K562 (cell line): ENCODE results near the gene ZNRF1. TPM values are rescaled to one million over a fixed set of nuclear protein-coding genes. Genes with fewer than 3 reads are reported as not detected.

Experiments used
- ATAC-seq: fragments of 200-7000 bp; cut with Tn5 transposase; 3 replicates; pipeline ENCODE4 v1.9.1; 2020; ENCODE audit warnings: moderate library complexity
- BruUV-seq: library from RNA; stranded (reverse); fragments of 400-500 nt; replicated peaks from 2 replicates; lab custom pipeline; 2021; lab: Mats Ljungman, UMichigan
- CTCF ChIA-PET: fragments of 300-600 bp; formaldehyde crosslinking; extraction: SDS; loops from one replicate; lab custom pipeline; 2021; ENCODE audit warnings: low intra/inter-chr PET ratio; lab: Yijun Ruan, JAX
- POLR2A ChIA-PET: fragments of 300-600, 350-650 bp; sonication (Branson Sonifier 250); formaldehyde crosslinking; extraction: SDS; loops from one replicate; lab custom pipeline; 2021; ENCODE audit warnings: antibody characterized with exemption, inconsistent platforms; lab: Yijun Ruan, JAX
- DNase-seq, 4 experiments: peaks; one replicate each; pipeline versions ENCODE4 v3.0.0 to v3.0.0-alpha.2; 2011 to 2018; ENCODE audit warnings: low spot score in 3 of 4, mixed read lengths in 3 of 4; ENCODE audit errors: extremely low read depth in 1 of 4
- FAIRE-seq: peaks from 2 replicates; lab custom pipeline; 2011; peaks lifted over from hg19 to GRCh38; lab: Jason Lieb, UNC
- H2AFZ ChIP-seq: 2 replicates; pipeline ENCODE4 v1.6.0; 2011; ENCODE audit warnings: low read depth, low read length, control low read depth, inconsistent platforms
- H3K27ac ChIP-seq: fragments of 200-600 bp; 3 replicates; pipeline ENCODE4 v1.8.0; 2011; ENCODE audit warnings: low read depth, mild to moderate bottlenecking, control low read depth, inconsistent platforms, low read length, moderate library complexity, mixed read lengths; ENCODE audit errors: extremely low read depth
- H3K27me3 ChIP-seq, 2 experiments: fragments of 300-600 bp in 1 of 2; 2 replicates in 1 of 2; 3 replicates in 1 of 2; pipeline versions ENCODE4 v1.6.0 to v1.8.0; 2011; ENCODE audit warnings: inconsistent platforms in 2 of 2, low read length in 2 of 2, mild to moderate bottlenecking in 1 of 2, mixed read lengths in 1 of 2, moderate library complexity in 1 of 2; ENCODE audit not compliant: control insufficient read depth in 2 of 2, insufficient read depth in 2 of 2
- H3K36me3 ChIP-seq: fragments of 300-600 bp; 3 replicates; pipeline ENCODE4 v1.8.0; 2011; ENCODE audit warnings: mild to moderate bottlenecking, low read length, inconsistent platforms; ENCODE audit not compliant: control insufficient read depth, insufficient read depth
- H3K4me1 ChIP-seq, 2 experiments: fragments of 200-600 bp in 1 of 2; replicated peaks in 1 of 2; 2 replicates in 1 of 2; 3 replicates in 1 of 2; pipeline versions ENCODE4 v1.5.1 to v1.8.0; 2011; ENCODE audit warnings: inconsistent platforms in 2 of 2, low read length in 2 of 2, mild to moderate bottlenecking in 1 of 2, mixed read lengths in 1 of 2, moderate library complexity in 1 of 2; ENCODE audit not compliant: control insufficient read depth in 2 of 2, insufficient read depth in 2 of 2
- H3K4me2 ChIP-seq: 2 replicates; pipeline ENCODE4 v1.6.1; 2011; ENCODE audit warnings: low read length, control low read depth, inconsistent platforms, mixed read lengths; ENCODE audit not compliant: insufficient read depth
- H3K4me3 ChIP-seq: fragments of 200-600 bp; sonication (generic), shearing (Covaris generic); 2 replicates; pipeline ENCODE4 v1.5.1; 2016; ENCODE audit warnings: control low read depth, inconsistent platforms
- H3K79me2 ChIP-seq: fragments of 200-600 bp; 3 replicates; pipeline ENCODE4 v1.8.0; 2011; ENCODE audit warnings: low read length, inconsistent platforms; ENCODE audit not compliant: control insufficient read depth, insufficient read depth
- H3K9ac ChIP-seq, 2 experiments: 2 replicates each; pipeline versions ENCODE4 v1.6.0 to v1.6.1; 2011; ENCODE audit warnings: low read depth in 2 of 2, low read length in 2 of 2, control low read depth in 1 of 2, inconsistent platforms in 1 of 2, mild to moderate bottlenecking in 1 of 2, mixed read lengths in 1 of 2; ENCODE audit not compliant: insufficient read depth in 1 of 2
- H3K9me1 ChIP-seq: one replicate; pipeline ENCODE4 v1.6.0; 2011; ENCODE audit warnings: inconsistent platforms, mild to moderate bottlenecking, low read length, moderate library complexity; ENCODE audit not compliant: control insufficient read depth, insufficient read depth
- H3K9me3 ChIP-seq: replicated peaks from 2 replicates; pipeline ENCODE4 v1.5.1; 2011; ENCODE audit warnings: low read depth, low read length, inconsistent platforms; ENCODE audit not compliant: control insufficient read depth, insufficient read depth
- H4K20me1 ChIP-seq: replicated peaks from 2 replicates; pipeline ENCODE4 v1.6.1; 2011; ENCODE audit warnings: low read length, inconsistent platforms, mixed read lengths; ENCODE audit not compliant: control insufficient read depth, insufficient read depth
- CHCHD3 ChIP-seq: fragments of 250-450 bp; sonication (Bioruptor Pico); IDR thresholded peaks from 2 replicates; pipeline ENCODE4 v2.1.2; 2022; ENCODE audit warnings: mild to moderate bottlenecking
- DMBX1 ChIP-seq: fragments of 250-450 bp; sonication (Bioruptor Pico); IDR thresholded peaks from 2 replicates; pipeline ENCODE4 v1.8.0; 2022; ENCODE audit warnings: inconsistent platforms, mild to moderate bottlenecking, moderate library complexity, borderline replicate concordance
- GTF2A2 ChIP-seq: IDR thresholded peaks from 2 replicates; pipeline ENCODE4 v1.6.1; 2016; ENCODE audit warnings: mild to moderate bottlenecking, missing genetic modification characterization, missing compliant biosample characterization
- ID3 ChIP-seq, 2 experiments: fragments of 250-450 bp in 1 of 2; fragments of 450-650 bp in 1 of 2; sonication (Bioruptor Pico) in 1 of 2; IDR thresholded peaks; 2 replicates each; pipeline versions ENCODE4 v1.6.1 to v1.8.0; 2016 to 2021; ENCODE audit warnings: mild to moderate bottlenecking in 2 of 2, moderate library complexity in 2 of 2, missing compliant biosample characterization in 1 of 2, missing genetic modification characterization in 1 of 2
- SMAD2 ChIP-seq: fragments of 150-350 bp; IDR thresholded peaks from 2 replicates; pipeline ENCODE4 v1.6.1; 2014; ENCODE audit warnings: low read depth, mild to moderate bottlenecking, low read length
- XRCC3 ChIP-seq: fragments of 450-650 bp; IDR thresholded peaks from 2 replicates; pipeline ENCODE4 v1.6.1; 2017; ENCODE audit warnings: mild to moderate bottlenecking, moderate library complexity
- ZNF354B ChIP-seq: fragments of 250-450 bp; sonication (Bioruptor Pico); IDR thresholded peaks from 2 replicates; pipeline ENCODE4 v1.4.0; 2020
- ZNF583 ChIP-seq: fragments of 250-450 bp; sonication (Bioruptor Pico); IDR thresholded peaks from 2 replicates; pipeline ENCODE4 v1.4.0; 2020
- ZNF609 ChIP-seq: sonication (generic); formaldehyde crosslinking; IDR thresholded peaks from 2 replicates; pipeline ENCODE4 v1.8.1; 2023; ENCODE audit warnings: missing genetic modification reagents, mild to moderate bottlenecking, borderline replicate concordance
- WGBS: fragments of 100-300 bp; shearing (Covaris generic); methylation state at CpG from one replicate; pipeline ENCODE4 v1.1.6; 2016; ENCODE audit warnings: low coverage, mixed read lengths; ENCODE audit not compliant: insufficient coverage; ENCODE audit errors: missing lambda C conversion rate; 5-methylcytosine and 5-hydroxymethylcytosine counted together
- in situ Hi-C: fragments of 300-500 bp; cut with MboI; formaldehyde crosslinking; loops from 4 replicates; pipeline ENCODE4 v1.15.0; 2018; ENCODE audit warnings: inconsistent platforms, mixed read lengths
- intact Hi-C: fragments of 100-400 bp; cut with micrococcal nuclease; formaldehyde crosslinking; loops from 2 replicates; pipeline ENCODE4 v1.14.2; 2022
- polyA plus RNA-seq, 8 experiments: library from polyadenylated mRNA; depleted of rRNA in 4 of 8; stranded (reverse) in 5 of 8; unstranded in 3 of 8; fragments of >200 nt; fragmentation: Nextera tagmentation in 2 of 8; fragmentation: Illumina TruSeq in 1 of 8; extraction: Ambion mirVana in 2 of 8; extraction: Trizol in 1 of 8; gene quantifications; 2 replicates each; pipeline versions ENCODE4 v1.2.1 to v1.2.3, GENCODE V29; 2011 to 2014; ENCODE audit warnings: inconsistent platforms in 1 of 8, missing spikeins in 1 of 8
- total RNA-seq, 7 experiments: library from RNA; depleted of rRNA in 6 of 7; stranded (reverse); fragments of >200 nt in 6 of 7; fragmentation: Illumina TruSeq in 2 of 7; extraction: Trizol in 2 of 7; gene quantifications; 2 replicates each; pipeline versions ENCODE4 v1.2.1 to v1.2.3, GENCODE V29; 2011 to 2021; ENCODE audit warnings: low replicate concordance in 1 of 7
- TF ChIP-seq, protein P1 (sequence below): fragments of 450-650 bp; formaldehyde crosslinking; IDR thresholded peaks from 2 replicates; pipeline ENCODE4 v1.4.0; 2022; ENCODE audit warnings: missing genetic modification characterization
- TF ChIP-seq, protein P2 (sequence below): fragments of 450-650 bp; formaldehyde crosslinking; IDR thresholded peaks from 2 replicates; pipeline ENCODE4 v1.4.0; 2022; ENCODE audit warnings: mild to moderate bottlenecking, moderate library complexity
- TF ChIP-seq, protein P3 (sequence below): fragments of 250-450 bp; sonication (Bioruptor Pico); IDR thresholded peaks from 2 replicates; pipeline ENCODE4 v1.4.0; 2020; ENCODE audit warnings: mild to moderate bottlenecking, moderate library complexity

ZNRF1 gene
- total and polyA plus RNA-seq, 9 of the 15 experiments (the other 6 are each of a cell fraction or from before 2014, with no cell fraction given): 9.5 to 37.7 (median 20.0) TPM

DNA sequence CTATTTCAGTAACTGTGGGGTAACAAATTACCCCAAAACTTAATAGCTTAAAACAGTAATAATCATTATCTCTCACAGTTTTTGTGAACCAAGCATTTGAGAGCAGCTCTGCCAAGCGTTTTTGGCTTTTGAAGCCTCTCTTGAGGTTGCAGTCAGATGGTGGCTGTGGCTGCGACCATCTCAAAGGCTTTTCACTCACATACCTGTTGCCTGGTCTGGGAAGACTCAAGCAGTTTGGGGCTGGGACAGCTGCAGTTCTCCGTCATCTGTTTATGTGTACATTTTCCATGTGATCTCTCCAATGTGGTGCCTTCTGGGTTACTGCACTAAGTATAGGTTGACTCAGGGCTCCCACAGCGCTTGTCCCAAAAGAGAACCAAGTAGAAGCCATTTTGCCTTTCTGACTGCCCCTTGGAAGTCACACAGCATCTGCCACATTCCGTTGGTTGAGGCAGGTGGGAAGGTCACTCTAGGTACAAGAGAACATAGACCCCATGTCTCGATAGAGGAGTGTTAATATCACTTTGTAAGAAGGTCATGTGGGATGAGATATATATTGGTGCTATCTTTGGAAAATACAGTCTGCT is 68.1 kb downstream of the ZNRF1 start:
- Histone ChIP-seq H3K9me1 (no peaks in the 10 kb centered on the region), H3K9me3 (no peaks in the 10 kb centered on the region), H3K4me3 (no peak overlapping the region), H3K27me3 (no peaks in the 10 kb centered on the region), H3K27ac (peak overlapping the region; percentile 35; the same call in 1 of the 3 replicates), H4K20me1 (no peaks in the 10 kb centered on the region), H3K9ac (peak overlapping the region in 1 of 2 experiments; percentile 56; a peak in 1 of 4 replicates), H3K4me1 (peaks cover 67 to 88% of the 10 kb centered on the region in 2 experiments), H3K4me2 (no peak overlapping the region; the same call in 1 of the 2 replicates), H3K36me3 (no peaks in the 10 kb centered on the region), H2AFZ (no peak overlapping the region), H3K79me2 (peaks cover 99% of the 10 kb centered on the region)
- intact Hi-C loops: no loop called here
- POLR2A ChIA-PET: interaction anchor here (1.4 kb wide), 1 partner anchor 65 kb away, joined by 3 read pairs; no protein-coding TSS in a partner anchor
- 53% methylated on average over 6 of the region's 6 CpGs for WGBS
- BruUV-seq: no TSS peak
- in situ Hi-C loops: no loop called here
- DNase-seq (no peak), ATAC-seq (no peak), FAIRE-seq (no peak)
- CTCF ChIA-PET: no interaction called here
- peak; percentile 74; the same call in 1 of the 2 replicates for TF ChIP-seq ZNF583 (CRISPR knock-in tag)
- no peak for TF ChIP-seq ZNF609 (CRISPR knock-in tag)
- peak; percentile 75 for TF ChIP-seq DMBX1
- no peak for TF ChIP-seq CHCHD3 (CRISPR knock-in tag)
- no peak for TF ChIP-seq SMAD2
- TF ChIP-seq GTF2A2: no peak
- TF ChIP-seq ID3 (CRISPR knock-in tag; IDR thresholded peaks at IDR 0.05): no peak
- 0 out of 2 replicates have a peak, but pooled peaks have one; percentile 37 for TF ChIP-seq ID3 (tag; IDR thresholded peaks at IDR 0.05)
- TF ChIP-seq ZNF354B (CRISPR knock-in tag): no peak
- TF ChIP-seq, protein P1, sequence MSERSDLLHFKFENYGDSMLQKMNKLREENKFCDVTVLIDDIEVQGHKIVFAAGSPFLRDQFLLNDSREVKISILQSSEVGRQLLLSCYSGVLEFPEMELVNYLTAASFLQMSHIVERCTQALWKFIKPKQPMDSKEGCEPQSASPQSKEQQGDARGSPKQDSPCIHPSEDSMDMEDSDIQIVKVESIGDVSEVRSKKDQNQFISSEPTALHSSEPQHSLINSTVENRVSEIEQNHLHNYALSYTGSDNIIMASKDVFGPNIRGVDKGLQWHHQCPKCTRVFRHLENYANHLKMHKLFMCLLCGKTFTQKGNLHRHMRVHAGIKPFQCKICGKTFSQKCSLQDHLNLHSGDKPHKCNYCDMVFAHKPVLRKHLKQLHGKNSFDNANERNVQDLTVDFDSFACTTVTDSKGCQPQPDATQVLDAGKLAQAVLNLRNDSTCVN: no peak
- TF ChIP-seq, protein P2, sequence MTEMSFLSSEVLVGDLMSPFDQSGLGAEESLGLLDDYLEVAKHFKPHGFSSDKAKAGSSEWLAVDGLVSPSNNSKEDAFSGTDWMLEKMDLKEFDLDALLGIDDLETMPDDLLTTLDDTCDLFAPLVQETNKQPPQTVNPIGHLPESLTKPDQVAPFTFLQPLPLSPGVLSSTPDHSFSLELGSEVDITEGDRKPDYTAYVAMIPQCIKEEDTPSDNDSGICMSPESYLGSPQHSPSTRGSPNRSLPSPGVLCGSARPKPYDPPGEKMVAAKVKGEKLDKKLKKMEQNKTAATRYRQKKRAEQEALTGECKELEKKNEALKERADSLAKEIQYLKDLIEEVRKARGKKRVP: peak; percentile 60; the same call in 1 of the 2 replicates
- TF ChIP-seq, protein P3, sequence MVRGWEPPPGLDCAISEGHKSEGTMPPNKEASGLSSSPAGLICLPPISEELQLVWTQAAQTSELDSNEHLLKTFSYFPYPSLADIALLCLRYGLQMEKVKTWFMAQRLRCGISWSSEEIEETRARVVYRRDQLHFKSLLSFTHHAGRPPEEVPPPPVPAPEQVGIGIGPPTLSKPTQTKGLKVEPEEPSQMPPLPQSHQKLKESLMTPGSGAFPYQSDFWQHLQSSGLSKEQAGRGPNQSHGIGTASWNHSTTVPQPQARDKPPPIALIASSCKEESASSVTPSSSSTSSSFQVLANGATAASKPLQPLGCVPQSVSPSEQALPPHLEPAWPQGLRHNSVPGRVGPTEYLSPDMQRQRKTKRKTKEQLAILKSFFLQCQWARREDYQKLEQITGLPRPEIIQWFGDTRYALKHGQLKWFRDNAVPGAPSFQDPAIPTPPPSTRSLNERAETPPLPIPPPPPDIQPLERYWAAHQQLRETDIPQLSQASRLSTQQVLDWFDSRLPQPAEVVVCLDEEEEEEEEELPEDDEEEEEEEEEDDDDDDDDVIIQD (CRISPR knock-in tag): 0 out of 2 replicates have a peak, but pooled peaks have one; percentile 31
- no peak for TF ChIP-seq XRCC3
